Measurements from ENCODE around the gene CTDP1.

The CTDP1 gene

GRCh38 chr18:79643054-79643984 lies 36.3 kb upstream of the CTDP1 start:
- CTCF ChIA-PET = interaction anchor here (0.7 to 4.4 kb wide), 11 partner anchors 9 to 266 kb away, joined by 3 to 78 read pairs (median 4); partner anchors contain the start of gene NFATC1
- POLR2A ChIA-PET = no interaction called here
- peak; percentile 63 for DNase-seq (ENCODE audit: extremely low spot score)
- no peak for TF ChIP-seq CTCF (IDR thresholded peaks at IDR 0.05; ENCODE audit: control extremely low read depth, extremely low read depth, low read depth, missing control alignments)

GRCh38 chr18:79644006-79644665 lies 35.5 kb upstream of the CTDP1 start:
- TF ChIP-seq CTCF (IDR thresholded peaks at IDR 0.05; ENCODE audit: control extremely low read depth, extremely low read depth, low read depth, missing control alignments) = peak; percentile 93
- ChIA-PET CTCF (interaction anchor here (0.7 to 4.4 kb wide), 12 partner anchors 10 to 269 kb away, joined by 3 to 78 read pairs (median 4); partner anchors contain the start of gene NFATC1), POLR2A (no interaction called here)
- DNase-seq (ENCODE audit: extremely low spot score) = peak; percentile 91

DNA sequence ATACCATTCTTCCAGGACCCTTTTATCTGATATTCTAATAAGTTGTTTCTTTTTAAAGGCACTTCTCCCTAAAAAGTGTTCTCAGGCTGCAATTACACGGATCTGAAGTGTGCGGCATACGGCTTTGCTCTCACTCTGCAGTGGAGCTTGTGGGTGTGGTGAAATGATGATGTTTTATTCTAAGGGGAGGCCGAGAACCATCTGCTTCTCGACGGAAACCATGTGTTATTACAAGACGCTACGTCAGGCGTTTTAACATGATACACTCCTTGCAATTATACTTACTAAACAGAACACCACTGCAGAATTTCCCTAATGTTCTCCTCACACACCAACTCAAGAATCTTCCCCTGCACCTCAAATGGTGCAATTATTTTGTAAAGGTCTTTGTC lies 34.9 kb upstream of the CTDP1 start:
- ChIA-PET CTCF (interaction anchor here (0.7 to 1.9 kb wide), 10 partner anchors 10 to 269 kb away, joined by 3 to 24 read pairs (median 4); partner anchors contain the start of gene NFATC1), POLR2A (no interaction called here)
- no peak for TF ChIP-seq CTCF (IDR thresholded peaks at IDR 0.05; ENCODE audit: control extremely low read depth, extremely low read depth, low read depth, missing control alignments)

DNA sequence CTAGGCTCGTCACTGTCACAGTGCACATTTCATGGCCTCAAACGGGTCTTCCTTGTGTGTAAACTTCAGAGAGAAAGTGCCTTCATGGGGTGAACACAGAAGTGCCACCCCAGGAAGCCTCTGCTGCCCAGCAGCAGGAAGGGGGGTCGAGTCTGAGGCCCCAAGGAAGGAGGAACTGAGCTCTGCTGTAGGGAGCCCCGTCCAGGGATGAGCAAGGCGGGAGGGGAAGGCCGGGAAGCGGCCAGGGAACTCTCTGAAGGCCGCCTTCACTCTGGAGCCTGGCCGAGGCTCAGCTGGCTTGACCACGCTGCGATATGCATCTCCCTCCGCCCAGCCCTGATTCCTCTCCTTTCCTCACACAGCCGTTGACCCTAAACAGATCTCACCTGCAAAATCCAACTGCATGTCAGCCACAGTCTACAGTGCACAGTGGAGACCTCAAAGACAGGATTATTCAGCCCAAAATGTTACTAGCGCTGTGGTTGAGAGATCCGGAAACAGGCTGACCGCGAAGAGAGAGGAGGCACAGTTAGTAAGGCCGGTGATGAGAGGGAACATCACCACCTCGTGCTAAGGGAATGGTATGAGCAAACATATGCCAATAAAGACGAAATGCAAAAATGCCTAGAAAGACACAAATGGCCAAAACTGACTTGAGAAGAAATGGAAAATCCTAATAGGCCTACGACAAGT lies 34.2 kb upstream of the CTDP1 start:
- no peak for TF ChIP-seq CTCF (IDR thresholded peaks at IDR 0.05; ENCODE audit: control extremely low read depth, extremely low read depth, low read depth, missing control alignments)
- DNase-seq (ENCODE audit: extremely low spot score) = no peak
- CTCF ChIA-PET = interaction anchor here (0.6 to 1.9 kb wide), 9 partner anchors 9 to 271 kb away, joined by 3 to 24 read pairs (median 4); no protein-coding TSS in a partner anchor
- POLR2A ChIA-PET = no interaction called here

More for the DNA sequence above, 34.9 kb upstream of the CTDP1 start:
- no peak for DNase-seq (ENCODE audit: extremely low spot score)

DNA sequence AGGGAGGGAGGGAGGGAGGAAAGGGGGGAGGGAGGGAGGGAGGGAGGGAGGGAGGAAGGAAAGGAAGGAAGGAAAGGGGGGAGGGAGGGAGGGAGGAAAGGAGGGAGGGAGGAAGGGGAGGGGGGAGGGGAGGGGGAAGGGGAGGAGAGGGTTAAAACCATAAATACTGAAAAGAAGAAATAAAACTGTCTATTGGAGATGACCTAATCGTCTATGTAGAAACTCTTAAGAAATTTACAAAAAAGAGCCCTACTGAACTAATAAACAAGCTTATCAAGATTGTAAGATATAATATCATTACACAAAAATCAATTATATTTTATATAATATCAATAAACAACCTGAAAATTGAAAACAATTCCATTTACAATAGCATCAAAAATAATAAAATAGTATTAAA lies 32.3 kb upstream of the CTDP1 start:
- DNase-seq (ENCODE audit: extremely low spot score) = no peak
- POLR2A ChIA-PET = no interaction called here
- CTCF ChIA-PET = interaction anchor here (0.8 to 1.3 kb wide), 2 partner anchors 267 to 352 kb away, joined by 3 to 11 read pairs; no protein-coding TSS in a partner anchor
- TF ChIP-seq CTCF (IDR thresholded peaks at IDR 0.05; ENCODE audit: control extremely low read depth, extremely low read depth, low read depth, missing control alignments) = no peak

DNA sequence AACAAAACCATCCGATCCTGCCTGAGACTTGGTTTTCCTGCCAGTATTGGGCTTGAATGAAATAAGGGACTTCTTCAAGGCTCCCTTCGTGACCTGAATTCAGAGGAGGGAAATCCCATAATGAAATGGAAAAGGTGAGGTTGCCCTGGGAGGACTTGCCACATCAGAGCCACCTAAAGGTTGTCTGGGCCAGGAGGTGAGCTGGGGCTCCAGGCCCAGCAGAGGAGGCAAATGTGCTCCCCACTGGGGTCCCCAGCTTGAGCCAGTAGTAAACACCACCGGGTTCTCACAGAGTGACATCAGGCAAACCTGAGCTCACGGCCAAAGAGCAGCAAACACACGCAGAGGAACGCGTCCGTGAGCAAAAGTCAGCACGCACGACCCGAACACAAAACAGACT lies 28.6 kb upstream of the CTDP1 start:
- ChIA-PET CTCF (interaction anchor here (1.2 kb wide), 1 partner anchor 270 kb away, joined by 3 read pairs; no protein-coding TSS in a partner anchor), POLR2A (no interaction called here)
- DNase-seq (ENCODE audit: extremely low spot score) = no peak
- no peak for TF ChIP-seq CTCF (IDR thresholded peaks at IDR 0.05; ENCODE audit: control extremely low read depth, extremely low read depth, low read depth, missing control alignments)

Data from GM10248 (cell line).